Measurements from ENCODE around the gene ATXN1.

The ATXN1 gene

GRCh38 chr6:16493112-16493511, 268.1 kb downstream of the ATXN1 start:
- Histone ChIP-seq H4K8ac (ENCODE audit: low read length) (no peak overlapping the region), H2BK15ac (ENCODE audit: low read depth, poor library complexity, severe bottlenecking) (no peak overlapping the region), H3K79me1 (replicated peaks; ENCODE audit: low read length, poor library complexity, severe bottlenecking) (peaks cover 15% of the 10 kb centered on the region), H2BK120ac (ENCODE audit: low read depth, low read length) (no peak overlapping the region), H3K27ac (ENCODE audit: low read length, poor library complexity, severe bottlenecking) (no peak overlapping the region), H2AFZ (ENCODE audit: low read depth, low read length) (no peak overlapping the region), H3K14ac (ENCODE audit: low read length in 2 of 2) (no peak overlapping the region), H3K4me1 (ENCODE audit: control insufficient read depth, insufficient read depth, low read depth, low read length) (peaks cover 2% of the 10 kb centered on the region), H3K36me3 (ENCODE audit: control insufficient read depth in 1 of 2, insufficient read depth in 2 of 2, low read depth in 1 of 2, low read length in 2 of 2) (no peaks in the 10 kb centered on the region), H2BK12ac (ENCODE audit: low read length in 2 of 2) (no peak overlapping the region), H3K27me3 (ENCODE audit: control insufficient read depth in 1 of 2, insufficient read depth in 1 of 2, low read length in 2 of 2) (no peaks in the 10 kb centered on the region), H3K4me3 (ENCODE audit: insufficient read depth in 1 of 2, low read depth in 1 of 2, low read length in 2 of 2) (no peak overlapping the region), H2AK5ac (ENCODE audit: low read length, severe bottlenecking) (no peak overlapping the region), H3K9me3 (ENCODE audit: control insufficient read depth, low read length) (no peaks in the 10 kb centered on the region), H3K23ac (ENCODE audit: low read length in 2 of 2) (no peak overlapping the region), H3K4me2 (ENCODE audit: low read length, poor library complexity, severe bottlenecking) (no peak overlapping the region), H3K18ac (ENCODE audit: low read depth in 1 of 2, low read length in 2 of 2) (no peak overlapping the region), H3K4ac (ENCODE audit: low read depth in 1 of 2, low read length in 2 of 2) (no peak overlapping the region), H4K91ac (ENCODE audit: low read length) (no peak overlapping the region), H3K9ac (ENCODE audit: low read length) (no peak overlapping the region), H2BK5ac (ENCODE audit: low read depth, low read length, poor library complexity, severe bottlenecking) (no peak overlapping the region)
- DNase-seq = no peak
- WGBS = 94% methylated on average over 5 of the region's 5 CpGs

- Histone ChIP-seq H3K4me3 (ENCODE audit: insufficient read depth in 1 of 2, low read depth in 1 of 2, low read length in 2 of 2) (no peak overlapping the region), H2BK15ac (ENCODE audit: low read depth, poor library complexity, severe bottlenecking) (no peak overlapping the region), H2BK12ac (ENCODE audit: low read length in 2 of 2) (no peak overlapping the region), H3K4ac (ENCODE audit: low read depth in 1 of 2, low read length in 2 of 2) (no peak overlapping the region), H3K4me1 (ENCODE audit: control insufficient read depth, insufficient read depth, low read depth, low read length) (peaks cover 2% of the 10 kb centered on the region), H3K18ac (ENCODE audit: low read depth in 1 of 2, low read length in 2 of 2) (no peak overlapping the region), H3K4me2 (ENCODE audit: low read length, poor library complexity, severe bottlenecking) (no peak overlapping the region), H2BK5ac (ENCODE audit: low read depth, low read length, poor library complexity, severe bottlenecking) (no peak overlapping the region), H3K27me3 (ENCODE audit: control insufficient read depth in 1 of 2, insufficient read depth in 1 of 2, low read length in 2 of 2) (no peaks in the 10 kb centered on the region), H2AFZ (ENCODE audit: low read depth, low read length) (no peak overlapping the region), H2AK5ac (ENCODE audit: low read length, severe bottlenecking) (no peak overlapping the region), H3K79me1 (replicated peaks; ENCODE audit: low read length, poor library complexity, severe bottlenecking) (peaks cover 14% of the 10 kb centered on the region), H4K8ac (ENCODE audit: low read length) (no peak overlapping the region), H3K9me3 (ENCODE audit: control insufficient read depth, low read length) (no peaks in the 10 kb centered on the region), H4K91ac (ENCODE audit: low read length) (no peak overlapping the region), H3K36me3 (ENCODE audit: control insufficient read depth in 1 of 2, insufficient read depth in 2 of 2, low read depth in 1 of 2, low read length in 2 of 2) (no peaks in the 10 kb centered on the region), H3K14ac (ENCODE audit: low read length in 2 of 2) (no peak overlapping the region), H3K23ac (ENCODE audit: low read length in 2 of 2) (no peak overlapping the region), H3K27ac (ENCODE audit: low read length, poor library complexity, severe bottlenecking) (no peak overlapping the region), H3K9ac (ENCODE audit: low read length) (no peak overlapping the region), H2BK120ac (ENCODE audit: low read depth, low read length) (no peak overlapping the region)
- DNase-seq = no peak
- 95% methylated on average over 4 of the region's 5 CpGs for WGBS
Measured at GRCh38 chr6:16491666-16492313, 269.5 kb downstream of the ATXN1 start.

GRCh38 chr6:16490616-16491015, 270.6 kb downstream of the ATXN1 start:
- H2AFZ ChIP-seq (ENCODE audit: low read depth, low read length) = no peak overlapping the region
- no peak overlapping the region for H3K14ac ChIP-seq (ENCODE audit: low read length in 2 of 2)
- no peak overlapping the region for H4K91ac ChIP-seq (ENCODE audit: low read length)
- H3K4ac ChIP-seq (ENCODE audit: low read depth in 1 of 2, low read length in 2 of 2) = no peak overlapping the region
- H2BK12ac ChIP-seq (ENCODE audit: low read length in 2 of 2) = no peak overlapping the region
- no peaks in the 10 kb centered on the region for H3K9me3 ChIP-seq (ENCODE audit: control insufficient read depth, low read length)
- no peak overlapping the region for H3K4me3 ChIP-seq (ENCODE audit: insufficient read depth in 1 of 2, low read depth in 1 of 2, low read length in 2 of 2)
- no peak overlapping the region for H2BK5ac ChIP-seq (ENCODE audit: low read depth, low read length, poor library complexity, severe bottlenecking)
- H3K27me3 ChIP-seq (ENCODE audit: control insufficient read depth in 1 of 2, insufficient read depth in 1 of 2, low read length in 2 of 2) = no peaks in the 10 kb centered on the region
- H3K79me1 ChIP-seq (replicated peaks; ENCODE audit: low read length, poor library complexity, severe bottlenecking) = peaks cover 13% of the 10 kb centered on the region
- H2AK5ac ChIP-seq (ENCODE audit: low read length, severe bottlenecking) = no peak overlapping the region
- H2BK15ac ChIP-seq (ENCODE audit: low read depth, poor library complexity, severe bottlenecking) = no peak overlapping the region
- peaks cover 0 to 8% of the 10 kb centered on the region in 2 experiments for H3K36me3 ChIP-seq (ENCODE audit: control insufficient read depth in 1 of 2, insufficient read depth in 2 of 2, low read depth in 1 of 2, low read length in 2 of 2)
- H3K4me1 ChIP-seq (ENCODE audit: control insufficient read depth, insufficient read depth, low read depth, low read length) = peaks cover 2% of the 10 kb centered on the region
- H3K23ac ChIP-seq (ENCODE audit: low read length in 2 of 2) = no peak overlapping the region
- no peak overlapping the region for H4K8ac ChIP-seq (ENCODE audit: low read length)
- H3K18ac ChIP-seq (ENCODE audit: low read depth in 1 of 2, low read length in 2 of 2) = no peak overlapping the region
- no peak overlapping the region for H3K9ac ChIP-seq (ENCODE audit: low read length)
- no peak for DNase-seq
- no peak overlapping the region for H2BK120ac ChIP-seq (ENCODE audit: low read depth, low read length)
- H3K27ac ChIP-seq (ENCODE audit: low read length, poor library complexity, severe bottlenecking) = no peak overlapping the region
- no peak overlapping the region for H3K4me2 ChIP-seq (ENCODE audit: low read length, poor library complexity, severe bottlenecking)
- WGBS = 100% methylated on average over 2 of the region's 2 CpGs

- no peak overlapping the region for H3K4me2 ChIP-seq (ENCODE audit: low read length, poor library complexity, severe bottlenecking)
- no peak overlapping the region for H3K23ac ChIP-seq (ENCODE audit: low read length in 2 of 2)
- no peak overlapping the region for H2AFZ ChIP-seq (ENCODE audit: low read depth, low read length)
- DNase-seq = no peak
- H3K4me3 ChIP-seq (ENCODE audit: insufficient read depth in 1 of 2, low read depth in 1 of 2, low read length in 2 of 2) = no peak overlapping the region
- H3K9ac ChIP-seq (ENCODE audit: low read length) = no peak overlapping the region
- H2BK120ac ChIP-seq (ENCODE audit: low read depth, low read length) = no peak overlapping the region
- H3K27ac ChIP-seq (ENCODE audit: low read length, poor library complexity, severe bottlenecking) = no peak overlapping the region
- no peak overlapping the region for H3K14ac ChIP-seq (ENCODE audit: low read length in 2 of 2)
- peaks cover 2% of the 10 kb centered on the region for H3K9me3 ChIP-seq (ENCODE audit: control insufficient read depth, low read length)
- no peak overlapping the region for H2AK5ac ChIP-seq (ENCODE audit: low read length, severe bottlenecking)
- WGBS = 98% methylated on average over 2 of the region's 2 CpGs
- H4K8ac ChIP-seq (ENCODE audit: low read length) = no peak overlapping the region
- no peak overlapping the region for H2BK12ac ChIP-seq (ENCODE audit: low read length in 2 of 2)
- H3K18ac ChIP-seq (ENCODE audit: low read depth in 1 of 2, low read length in 2 of 2) = no peak overlapping the region
- peaks cover 14% of the 10 kb centered on the region for H3K79me1 ChIP-seq (replicated peaks; ENCODE audit: low read length, poor library complexity, severe bottlenecking)
- H4K91ac ChIP-seq (ENCODE audit: low read length) = no peak overlapping the region
- peaks cover under 1% of the 10 kb centered on the region for H3K4me1 ChIP-seq (ENCODE audit: control insufficient read depth, insufficient read depth, low read depth, low read length)
- H3K36me3 ChIP-seq (ENCODE audit: control insufficient read depth in 1 of 2, insufficient read depth in 2 of 2, low read depth in 1 of 2, low read length in 2 of 2) = peaks cover 3 to 23% of the 10 kb centered on the region in 2 experiments
- H2BK5ac ChIP-seq (ENCODE audit: low read depth, low read length, poor library complexity, severe bottlenecking) = no peak overlapping the region
- H2BK15ac ChIP-seq (ENCODE audit: low read depth, poor library complexity, severe bottlenecking) = no peak overlapping the region
- H3K4ac ChIP-seq (ENCODE audit: low read depth in 1 of 2, low read length in 2 of 2) = no peak overlapping the region
- H3K27me3 ChIP-seq (ENCODE audit: control insufficient read depth in 1 of 2, insufficient read depth in 1 of 2, low read length in 2 of 2) = no peaks in the 10 kb centered on the region
Measured at GRCh38 chr6:16488813-16489212, 272.4 kb downstream of the ATXN1 start.
